ENCODE measurements around the gene OR52N2.

Gene OR52N2

GRCh38 chr11:5837695-5838094, 29.0 kb downstream of the OR52N2 start:
- TF ChIP-seq, protein P1, sequence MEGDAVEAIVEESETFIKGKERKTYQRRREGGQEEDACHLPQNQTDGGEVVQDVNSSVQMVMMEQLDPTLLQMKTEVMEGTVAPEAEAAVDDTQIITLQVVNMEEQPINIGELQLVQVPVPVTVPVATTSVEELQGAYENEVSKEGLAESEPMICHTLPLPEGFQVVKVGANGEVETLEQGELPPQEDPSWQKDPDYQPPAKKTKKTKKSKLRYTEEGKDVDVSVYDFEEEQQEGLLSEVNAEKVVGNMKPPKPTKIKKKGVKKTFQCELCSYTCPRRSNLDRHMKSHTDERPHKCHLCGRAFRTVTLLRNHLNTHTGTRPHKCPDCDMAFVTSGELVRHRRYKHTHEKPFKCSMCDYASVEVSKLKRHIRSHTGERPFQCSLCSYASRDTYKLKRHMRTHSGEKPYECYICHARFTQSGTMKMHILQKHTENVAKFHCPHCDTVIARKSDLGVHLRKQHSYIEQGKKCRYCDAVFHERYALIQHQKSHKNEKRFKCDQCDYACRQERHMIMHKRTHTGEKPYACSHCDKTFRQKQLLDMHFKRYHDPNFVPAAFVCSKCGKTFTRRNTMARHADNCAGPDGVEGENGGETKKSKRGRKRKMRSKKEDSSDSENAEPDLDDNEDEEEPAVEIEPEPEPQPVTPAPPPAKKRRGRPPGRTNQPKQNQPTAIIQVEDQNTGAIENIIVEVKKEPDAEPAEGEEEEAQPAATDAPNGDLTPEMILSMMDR (IDR thresholded peaks at IDR 0.05; ENCODE audit: borderline replicate concordance, insufficient read depth, low read depth, low read length), result no peak
- H3K4me3 ChIP-seq (ENCODE audit: low read depth, low read length), result no peak overlapping the region

GRCh38 chr11:5841797-5842196, 33.1 kb downstream of the OR52N2 start, which contains the start of gene OR52E6:
OR52E6 (minus strand) TSS chr11:5841897; CDS start chr11:5841897, 0 bp downstream.
- H3K4me3 ChIP-seq (ENCODE audit: low read depth, low read length), result no peak within 1 kb of the TSS
- TF ChIP-seq, protein P1 (IDR thresholded peaks at IDR 0.05; ENCODE audit: borderline replicate concordance, insufficient read depth, low read depth, low read length), result no peak

GRCh38 chr11:5846701-5847100, 38.0 kb downstream of the OR52N2 start:
- H3K4me3 ChIP-seq (ENCODE audit: low read depth, low read length), result no peak overlapping the region
- TF ChIP-seq, protein P1 (IDR thresholded peaks at IDR 0.05; ENCODE audit: borderline replicate concordance, insufficient read depth, low read depth, low read length), result no peak

GRCh38 chr11:5847711-5848110, 39.0 kb downstream of the OR52N2 start:
- H3K4me3 ChIP-seq (ENCODE audit: low read depth, low read length), result no peak overlapping the region
- TF ChIP-seq, protein P1 (IDR thresholded peaks at IDR 0.05; ENCODE audit: borderline replicate concordance, insufficient read depth, low read depth, low read length), result no peak

GRCh38 chr11:5851002-5851401, 42.3 kb downstream of the OR52N2 start:
- no peak overlapping the region for H3K4me3 ChIP-seq (ENCODE audit: low read depth, low read length)
- TF ChIP-seq, protein P1 (IDR thresholded peaks at IDR 0.05; ENCODE audit: borderline replicate concordance, insufficient read depth, low read depth, low read length), result no peak

- no peak within 1 kb of the TSS for H3K4me3 ChIP-seq (ENCODE audit: low read depth, low read length)
- TF ChIP-seq, protein P1 (IDR thresholded peaks at IDR 0.05; ENCODE audit: borderline replicate concordance, insufficient read depth, low read depth, low read length), result no peak
Measured at GRCh38 chr11:5857590-5857989, 48.9 kb downstream of the OR52N2 start, which contains the start of gene OR52E8. OR52E8 (minus strand) TSS chr11:5857690; CDS start chr11:5857690, 0 bp downstream.

- no peak overlapping the region for H3K4me3 ChIP-seq (ENCODE audit: low read depth, low read length)
- TF ChIP-seq, protein P1 (IDR thresholded peaks at IDR 0.05; ENCODE audit: borderline replicate concordance, insufficient read depth, low read depth, low read length), result no peak
Measured at GRCh38 chr11:5865826-5866225, 57.1 kb downstream of the OR52N2 start.
